HG03378 (cell line): ENCODE measurements around the gene CNOT6.
"Not testable (repeated sequence)": the region's sequence is repeated elsewhere in the genome, so short reads cannot be mapped to it uniquely, and the experiment has no call there.

Source experiments
- ATAC-seq: cut with Tn5 transposase; IDR thresholded peaks from one replicate; pipeline ENCODE4 v1.9.1; 2021; ENCODE audit warnings: mild to moderate bottlenecking, moderate library complexity; ENCODE audit not compliant: unreplicated experiment

Gene CNOT6

GRCh38 chr5:180470966-180471582 is 23.1 kb upstream of the CNOT6 start:
- ATAC-seq, result no peak

- no peak for ATAC-seq
Observed at GRCh38 chr5:180471866-180472265, 22.3 kb upstream of the CNOT6 start.

DNA sequence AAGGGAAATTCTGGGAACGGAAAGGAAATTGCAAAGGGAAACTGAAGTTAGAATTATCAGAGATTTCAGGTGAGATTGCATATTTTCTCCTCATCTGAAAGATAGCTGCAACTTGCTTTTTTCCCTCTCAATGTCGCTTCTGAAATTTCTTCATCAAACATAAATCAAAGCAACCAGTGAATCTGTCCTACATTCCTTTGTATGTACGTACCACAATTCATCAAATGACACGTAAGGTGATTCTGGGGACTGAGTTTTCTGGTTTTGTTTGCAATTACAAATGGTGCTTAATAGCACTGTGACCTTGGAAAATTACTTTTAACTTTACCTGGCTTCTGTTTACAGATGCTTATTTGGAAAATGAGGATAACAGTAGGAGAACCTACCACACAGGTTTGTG is 21.9 kb upstream of the CNOT6 start:
- no peak for ATAC-seq

DNA sequence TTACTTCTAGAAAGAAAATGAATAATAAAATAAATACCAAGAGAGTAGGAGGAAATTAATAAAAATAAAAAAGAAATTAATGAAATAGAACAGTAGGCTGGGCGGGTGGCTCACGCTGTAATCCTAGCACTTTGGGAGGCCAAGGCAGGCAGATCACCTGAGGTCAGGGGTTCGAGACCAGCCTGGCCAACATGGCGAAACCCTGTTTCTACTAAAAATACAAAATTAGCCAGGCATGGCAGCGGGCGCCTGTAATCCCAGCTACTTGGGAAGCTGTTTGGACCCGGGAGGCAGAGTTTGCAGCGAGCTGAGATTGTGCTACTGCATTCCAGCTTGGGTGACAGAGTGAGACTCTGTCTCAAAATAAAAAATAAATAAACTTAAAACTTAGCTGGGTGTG is 20.8 kb upstream of the CNOT6 start:
- ATAC-seq, result not testable (repeated sequence)

DNA sequence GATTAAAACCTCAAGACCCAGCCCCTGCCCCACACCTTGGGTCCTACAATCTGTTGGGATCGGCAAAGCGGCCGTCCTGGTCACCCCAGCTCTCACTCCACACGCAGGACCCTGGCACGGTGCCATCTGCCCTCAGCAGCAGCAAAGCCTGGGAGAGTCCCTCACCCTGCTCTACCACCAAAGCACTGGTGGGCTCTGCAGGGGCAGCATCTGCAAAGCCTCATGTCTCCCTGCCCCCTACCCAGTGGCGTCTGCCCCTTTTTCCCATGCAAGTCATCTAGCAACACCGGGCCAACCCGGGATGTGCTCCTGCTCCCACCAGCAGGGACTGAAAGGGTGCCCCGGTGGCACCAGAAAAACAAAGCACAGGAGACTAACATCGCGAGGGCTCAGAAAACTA is 19.6 kb upstream of the CNOT6 start:
- ATAC-seq, result no peak

- not testable (repeated sequence) for ATAC-seq
Observed at GRCh38 chr5:180475969-180476524, 18.1 kb upstream of the CNOT6 start.

DNA sequence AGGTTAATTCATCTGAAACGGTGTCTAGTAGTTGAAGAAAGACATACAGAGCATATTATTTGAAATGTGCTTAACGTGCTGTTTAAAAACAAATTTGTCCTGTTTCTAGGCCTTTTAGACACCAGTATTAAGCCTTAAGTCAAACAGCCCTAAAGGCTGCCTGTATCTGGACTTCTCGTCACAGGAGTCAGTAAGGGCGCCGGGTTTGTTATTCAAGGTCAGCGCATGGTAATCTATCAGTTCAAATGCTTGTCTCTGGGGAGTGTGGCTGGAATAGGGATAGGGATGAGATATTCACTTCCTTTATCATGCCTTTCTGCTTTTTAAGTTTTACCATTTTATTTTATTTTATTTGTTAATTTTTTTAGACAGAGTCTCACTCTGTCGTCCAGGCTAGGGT is 9.4 kb upstream of the CNOT6 start:
- no peak for ATAC-seq

- no peak for ATAC-seq
Observed at GRCh38 chr5:180486636-180487149, 7.5 kb upstream of the CNOT6 start.

- no peak for ATAC-seq
Observed at GRCh38 chr5:180487556-180487955, 6.6 kb upstream of the CNOT6 start.

DNA sequence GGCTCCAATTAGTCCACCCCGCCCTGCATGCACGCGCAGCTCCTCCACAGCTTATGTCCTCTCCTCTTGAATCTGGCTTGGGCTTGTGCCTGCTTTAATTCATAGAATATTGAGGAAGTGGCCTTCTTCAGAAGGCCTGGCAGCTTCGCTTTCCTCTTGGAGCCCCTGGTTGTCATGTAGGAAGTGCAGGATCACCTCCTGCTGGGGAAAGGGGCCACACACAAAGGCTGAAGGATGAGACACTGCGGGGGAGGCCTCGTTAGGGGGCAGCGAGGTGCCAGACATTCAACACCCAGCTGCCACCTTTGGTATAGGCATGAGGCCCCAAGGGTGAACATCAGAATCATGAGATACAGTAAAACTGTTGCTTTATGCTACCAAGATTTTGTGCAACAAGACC is 2.7 kb upstream of the CNOT6 start:
- no peak for ATAC-seq

DNA sequence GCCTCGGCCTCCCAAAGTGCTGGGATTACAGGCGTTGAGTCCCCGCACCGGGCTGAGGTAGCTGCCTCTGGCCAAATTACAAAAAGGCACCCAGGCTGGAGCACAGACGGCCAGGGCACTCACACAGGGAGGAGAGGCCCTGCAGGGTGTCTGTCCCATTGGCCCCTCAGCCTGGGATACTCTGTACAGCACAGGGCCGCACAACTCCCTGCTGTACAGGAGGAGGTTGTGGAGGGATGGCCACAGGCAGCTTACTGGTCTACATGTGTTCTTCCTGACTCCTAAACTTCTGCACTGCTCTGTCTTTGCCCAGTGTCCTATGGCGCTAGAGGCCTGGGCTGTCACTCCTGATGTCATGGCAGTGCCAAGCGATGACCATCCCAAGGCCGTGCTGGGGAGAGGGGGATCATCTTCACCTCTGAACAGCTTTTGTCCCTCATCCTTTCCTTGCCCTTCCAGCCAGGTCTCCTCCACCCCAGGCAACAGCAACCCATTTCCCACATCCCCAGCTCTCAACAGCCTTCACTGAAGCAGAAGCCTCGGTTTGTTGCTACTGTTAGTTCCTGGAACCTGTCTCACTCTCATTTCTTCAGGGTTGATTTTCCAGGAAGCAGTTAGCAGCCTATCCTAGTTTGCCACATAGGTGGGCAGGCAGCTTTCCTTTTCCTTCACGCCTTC is 1.8 kb upstream of the CNOT6 start:
- no peak for ATAC-seq

DNA sequence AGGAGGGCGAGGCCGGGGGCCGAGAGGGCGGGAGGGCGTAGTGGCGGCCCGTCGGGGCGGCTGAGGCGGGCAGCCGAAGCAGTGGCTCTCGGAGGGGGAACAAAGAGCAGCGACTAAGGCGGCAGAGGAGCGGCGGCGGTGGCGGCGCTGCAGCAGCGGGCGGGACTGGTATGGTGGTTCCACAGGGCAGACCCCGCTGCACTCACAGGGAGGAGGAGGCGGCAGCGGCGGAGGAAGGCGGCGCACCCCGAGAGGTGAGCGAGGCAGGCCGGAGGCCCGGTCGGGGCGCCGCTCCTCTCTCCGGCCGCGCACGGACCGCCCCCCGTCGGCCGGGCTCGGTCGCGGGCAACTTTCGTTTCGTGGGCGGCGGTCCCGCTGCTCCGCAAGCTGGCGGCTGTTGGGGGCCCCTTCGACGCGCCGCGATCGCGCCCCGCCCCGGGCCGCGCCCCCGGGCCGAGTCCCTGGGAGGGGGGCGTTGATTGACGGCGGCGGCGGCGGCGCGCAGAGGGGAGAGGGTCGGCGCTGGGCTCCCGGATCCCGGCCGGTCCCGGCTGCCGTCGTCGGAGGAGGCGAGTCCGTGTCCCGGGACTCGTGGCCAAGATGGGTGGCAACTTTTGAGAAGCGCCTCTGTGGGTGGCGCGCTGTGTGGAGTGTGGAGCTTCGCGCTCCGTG is 467 bp downstream of the CNOT6 start:
- ATAC-seq, result peak; percentile 34

GRCh38 chr5:180495292-180495691 is 1.1 kb downstream of the CNOT6 start:
- no peak for ATAC-seq

GRCh38 chr5:180495991-180496741 is 2.0 kb downstream of the CNOT6 start:
- no peak for ATAC-seq

DNA sequence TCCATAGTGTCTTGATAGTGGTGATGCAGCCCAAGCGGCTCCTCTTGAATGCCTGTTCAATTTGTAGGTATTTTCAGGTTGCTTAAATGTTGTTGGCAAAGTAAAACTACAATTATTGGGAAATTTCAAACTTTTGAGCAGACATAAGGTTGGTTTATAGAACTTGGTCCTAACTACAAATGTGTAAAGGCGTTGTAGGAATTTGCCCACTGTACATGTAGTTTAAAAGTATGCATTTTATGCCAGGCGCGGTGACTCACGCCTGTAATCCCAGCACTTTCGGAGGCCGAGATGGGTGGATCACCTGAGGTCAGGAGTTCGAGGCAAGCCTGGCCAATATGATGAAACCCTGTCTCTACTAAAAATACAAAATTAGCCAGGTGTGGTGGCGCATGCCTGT is 2.6 kb downstream of the CNOT6 start:
- not testable (repeated sequence) for ATAC-seq

DNA sequence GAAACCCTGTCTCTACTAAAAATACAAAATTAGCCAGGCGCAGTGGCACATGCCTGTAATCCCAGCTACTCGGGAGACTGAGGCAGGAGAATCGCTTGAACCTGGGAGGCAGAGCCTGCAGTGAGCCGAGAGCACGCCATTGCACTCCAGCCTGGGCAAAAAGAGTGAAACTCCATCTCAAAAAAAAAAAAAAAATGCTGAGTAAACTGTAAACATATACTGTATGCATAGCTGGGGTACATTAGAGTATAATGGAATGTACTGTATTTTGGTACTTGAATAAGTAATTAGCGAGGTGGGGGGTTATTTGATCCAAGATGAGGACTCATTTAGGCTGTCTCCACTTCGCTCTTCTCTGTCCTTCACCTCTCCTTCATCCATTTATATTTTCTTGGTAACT is 3.7 kb downstream of the CNOT6 start:
- ATAC-seq, result not testable (repeated sequence)

DNA sequence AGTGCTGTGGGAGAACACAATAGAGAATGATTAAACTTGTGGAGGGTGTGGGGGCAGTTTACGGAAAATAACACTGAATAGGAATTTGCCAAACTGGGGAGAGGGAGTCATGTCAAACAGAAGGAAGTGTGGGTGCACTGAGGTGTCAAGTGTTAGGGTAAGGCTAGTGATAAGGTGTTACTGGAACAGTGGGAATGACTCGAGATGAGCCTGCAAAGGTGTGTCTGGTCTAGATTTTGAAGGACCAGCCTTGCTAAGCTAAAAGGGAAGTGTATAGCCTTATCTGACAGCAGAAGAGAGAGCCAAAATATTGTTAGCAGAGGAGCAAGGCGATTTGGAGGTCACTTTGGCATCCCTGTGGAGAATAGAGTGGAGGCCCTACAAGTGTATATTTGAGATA is 4.2 kb downstream of the CNOT6 start:
- no peak for ATAC-seq

GRCh38 chr5:180499684-180500083 is 5.5 kb downstream of the CNOT6 start:
- no peak for ATAC-seq

- ATAC-seq, result not testable (repeated sequence)
Observed at GRCh38 chr5:180500300-180500699, 6.1 kb downstream of the CNOT6 start.

DNA sequence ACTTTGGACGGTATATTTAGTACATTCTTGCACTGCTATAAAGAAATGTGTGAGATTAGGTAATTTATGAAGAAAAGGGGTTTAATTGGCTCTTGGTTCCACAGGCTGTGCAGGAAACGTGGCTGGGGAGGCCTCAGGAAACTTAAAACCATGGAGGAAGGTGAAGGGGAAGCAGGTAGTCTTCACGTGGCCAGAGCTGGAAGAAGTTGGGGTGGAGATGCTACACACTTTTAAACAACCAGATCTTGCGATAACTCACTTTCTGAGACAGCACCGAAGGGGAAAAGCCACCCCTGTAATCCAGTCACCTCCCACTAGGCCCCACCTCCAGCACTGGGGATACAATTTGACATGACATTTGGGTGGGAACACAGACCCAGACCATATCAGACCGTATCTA is 13.5 kb downstream of the CNOT6 start:
- ATAC-seq, result no peak

GRCh38 chr5:180515294-180515693 is 21.1 kb downstream of the CNOT6 start:
- ATAC-seq, result no peak
